Gastrocnemius medialis (tissue), 4 donors: ENCODE measurements around the gene SH3RF1.

Experiments
- POLR2A ChIP-seq, 2 donors: fragments of 450-650 bp; IDR thresholded peaks; one replicate each; pipeline ENCODE4 v1.6.1; 2017; ENCODE audit warnings: antibody characterized with exemption in 2 of 2, mild to moderate bottlenecking in 2 of 2, moderate library complexity in 2 of 2
- TF ChIP-seq, protein P1 (sequence below), 5 experiments: fragments of 450-650 bp in 3 of 5; fragments of 200-600 bp in 2 of 5; sonication (generic) in 2 of 5; IDR thresholded peaks in 4 of 5; conservative IDR thresholded peaks in 1 of 5; 1 replicate in 4 of 5; 2 replicates in 1 of 5; pipeline ENCODE4 v1.5.1; 2016 to 2019; ENCODE audit warnings: antibody characterized with exemption in 5 of 5, mild to moderate bottlenecking in 3 of 5, moderate library complexity in 3 of 5

DNA sequence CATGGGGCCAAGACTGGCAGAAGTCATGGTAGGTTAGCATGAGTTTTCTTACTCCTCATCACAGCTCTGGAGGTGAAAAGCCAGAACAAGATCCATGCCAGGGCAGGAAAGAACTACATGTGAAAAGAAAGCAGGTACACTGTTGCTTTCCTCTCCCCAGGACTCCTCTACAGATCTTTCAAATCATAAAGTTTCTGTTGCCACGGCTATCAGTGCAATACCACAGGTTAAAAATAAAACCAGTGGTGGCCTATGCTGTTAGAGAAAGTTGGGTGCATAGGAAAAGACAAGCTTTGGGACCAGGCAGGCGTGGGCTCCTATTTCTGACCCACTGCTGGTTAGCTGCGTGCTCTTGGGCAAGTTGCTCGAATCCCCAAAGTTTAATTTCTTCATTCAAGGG is 81.4 kb downstream of the SH3RF1 start:
- TF ChIP-seq POLR2A (IDR thresholded peaks at IDR 0.05), result no peak
- TF ChIP-seq, protein P1, sequence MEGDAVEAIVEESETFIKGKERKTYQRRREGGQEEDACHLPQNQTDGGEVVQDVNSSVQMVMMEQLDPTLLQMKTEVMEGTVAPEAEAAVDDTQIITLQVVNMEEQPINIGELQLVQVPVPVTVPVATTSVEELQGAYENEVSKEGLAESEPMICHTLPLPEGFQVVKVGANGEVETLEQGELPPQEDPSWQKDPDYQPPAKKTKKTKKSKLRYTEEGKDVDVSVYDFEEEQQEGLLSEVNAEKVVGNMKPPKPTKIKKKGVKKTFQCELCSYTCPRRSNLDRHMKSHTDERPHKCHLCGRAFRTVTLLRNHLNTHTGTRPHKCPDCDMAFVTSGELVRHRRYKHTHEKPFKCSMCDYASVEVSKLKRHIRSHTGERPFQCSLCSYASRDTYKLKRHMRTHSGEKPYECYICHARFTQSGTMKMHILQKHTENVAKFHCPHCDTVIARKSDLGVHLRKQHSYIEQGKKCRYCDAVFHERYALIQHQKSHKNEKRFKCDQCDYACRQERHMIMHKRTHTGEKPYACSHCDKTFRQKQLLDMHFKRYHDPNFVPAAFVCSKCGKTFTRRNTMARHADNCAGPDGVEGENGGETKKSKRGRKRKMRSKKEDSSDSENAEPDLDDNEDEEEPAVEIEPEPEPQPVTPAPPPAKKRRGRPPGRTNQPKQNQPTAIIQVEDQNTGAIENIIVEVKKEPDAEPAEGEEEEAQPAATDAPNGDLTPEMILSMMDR (IDR thresholded peaks at IDR 0.05 in 4 of 5, conservative IDR thresholded peaks at IDR 0.05 in 1 of 5), result no peak
